Osteocyte (in vitro differentiated cells): Measurements from ENCODE around the gene SERPINE1. TPM values are rescaled to one million over a fixed set of nuclear protein-coding genes. Genes with fewer than 3 reads are reported as not detected.

Source experiments
- DNase-seq: peaks from one replicate; pipeline ENCODE4 v3.0.0; 2021; ENCODE audit warnings: mixed read lengths; ENCODE audit not compliant: unreplicated experiment; ENCODE audit errors: extremely low spot score
- H3K27ac Mint-ChIP-seq: one replicate; pipeline ENCODE4 v1.8.0; 2021; ENCODE audit warnings: mild to moderate bottlenecking, mixed read lengths; ENCODE audit not compliant: unreplicated experiment
- H3K27me3 Mint-ChIP-seq: one replicate; pipeline ENCODE4 v1.8.0; 2021; ENCODE audit warnings: mixed read lengths; ENCODE audit not compliant: unreplicated experiment
- H3K36me3 Mint-ChIP-seq: one replicate; pipeline ENCODE4 v1.8.0; 2021; ENCODE audit warnings: mixed read lengths; ENCODE audit not compliant: unreplicated experiment
- H3K4me1 Mint-ChIP-seq: one replicate; pipeline ENCODE4 v1.8.0; 2021; ENCODE audit warnings: mixed read lengths; ENCODE audit not compliant: unreplicated experiment
- H3K4me3 Mint-ChIP-seq: one replicate; pipeline ENCODE4 v1.8.0; 2021; ENCODE audit warnings: mild to moderate bottlenecking, moderate library complexity, mixed read lengths; ENCODE audit not compliant: unreplicated experiment
- H3K9me3 Mint-ChIP-seq: one replicate; pipeline ENCODE4 v1.8.0; 2021; ENCODE audit warnings: mixed read lengths; ENCODE audit not compliant: unreplicated experiment
- CTCF ChIP-seq: fragments of 200-600 bp; sonication (generic); IDR thresholded peaks from 2 replicates; pipeline ENCODE4 v1.5.0; 2021; ENCODE audit warnings: antibody characterized with exemption, mild to moderate bottlenecking, moderate library complexity
- total RNA-seq: library from RNA; stranded (reverse); gene quantifications from 2 replicates; pipeline ENCODE4 v1.2.1, GENCODE V29; 2021

Gene SERPINE1
- total RNA-seq, 1 donor from 2014 or later: 328 TPM

DNA sequence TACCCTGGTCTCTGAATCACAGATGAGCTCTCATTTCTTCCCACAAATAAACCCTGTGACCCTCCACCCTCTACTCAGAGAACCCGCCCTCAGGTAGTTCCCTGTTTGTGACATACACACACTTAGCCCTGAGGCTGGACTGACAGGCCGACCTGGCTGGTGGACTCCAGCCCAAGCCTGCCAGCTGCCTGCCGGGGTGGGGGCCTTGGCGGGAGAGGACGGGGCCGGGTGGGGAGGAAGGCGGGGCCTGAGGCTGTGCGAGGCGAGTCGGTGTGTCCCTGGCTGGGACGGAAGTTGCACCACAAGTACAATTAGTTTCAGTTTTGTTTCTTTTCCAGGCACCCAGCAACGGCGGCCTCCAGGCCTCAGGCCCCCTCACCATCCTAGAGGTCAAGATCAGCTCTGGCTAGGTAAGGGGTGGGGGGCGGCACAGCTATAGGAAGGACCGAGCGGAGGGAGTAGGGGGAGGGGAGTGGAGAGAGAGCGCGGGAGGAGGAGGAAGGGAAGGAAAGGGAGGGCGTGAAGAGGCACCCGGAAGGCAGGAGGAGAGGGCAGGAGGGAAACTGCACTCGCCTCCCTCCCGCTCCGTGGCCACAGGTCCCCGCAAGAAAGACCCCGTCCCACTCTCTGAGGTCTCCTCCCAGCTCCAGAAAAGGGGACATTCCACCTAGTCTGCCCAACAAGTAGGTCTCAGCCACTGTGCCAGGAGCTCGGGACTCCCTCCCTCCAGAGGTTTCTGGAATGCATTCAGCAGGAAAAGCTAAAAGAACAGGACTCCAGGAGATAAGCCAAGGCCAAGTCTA, 41.5 kb upstream of the SERPINE1 start, which contains the start of gene TRIM56:
Gene TRIM56, plus strand, starts transcription at position 320 of the 803 bp plus-strand sequence. CDS start 1,832 bp downstream, outside the sequence.
- Mint-ChIP-seq H3K4me3 (peak within 1 kb of the TSS; percentile 95), H3K27me3 (no peaks in the 10 kb centered on the region)

DNA sequence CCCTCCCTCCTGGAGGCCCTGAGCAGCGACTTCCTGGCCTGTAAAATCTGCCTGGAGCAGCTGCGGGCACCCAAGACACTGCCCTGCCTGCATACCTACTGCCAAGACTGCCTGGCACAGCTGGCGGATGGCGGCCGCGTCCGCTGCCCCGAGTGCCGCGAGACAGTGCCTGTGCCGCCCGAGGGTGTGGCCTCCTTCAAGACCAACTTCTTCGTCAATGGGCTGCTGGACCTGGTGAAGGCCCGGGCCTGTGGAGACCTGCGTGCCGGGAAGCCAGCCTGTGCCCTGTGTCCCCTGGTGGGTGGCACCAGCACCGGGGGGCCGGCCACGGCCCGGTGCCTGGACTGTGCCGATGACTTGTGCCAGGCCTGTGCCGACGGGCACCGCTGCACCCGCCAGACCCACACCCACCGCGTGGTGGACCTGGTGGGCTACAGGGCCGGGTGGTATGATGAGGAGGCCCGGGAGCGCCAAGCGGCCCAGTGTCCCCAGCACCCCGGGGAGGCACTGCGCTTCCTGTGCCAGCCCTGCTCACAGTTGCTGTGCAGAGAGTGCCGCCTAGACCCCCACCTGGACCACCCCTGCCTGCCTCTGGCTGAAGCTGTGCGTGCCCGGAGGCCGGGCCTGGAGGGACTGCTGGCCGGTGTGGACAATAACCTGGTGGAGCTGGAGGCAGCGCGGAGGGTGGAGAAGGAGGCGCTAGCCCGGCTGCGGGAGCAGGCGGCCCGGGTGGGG, 39.4 kb upstream of the SERPINE1 start:
- no peak overlapping the region for H3K27ac Mint-ChIP-seq
- no peak overlapping the region for H3K4me3 Mint-ChIP-seq
- no peaks in the 10 kb centered on the region for H3K9me3 Mint-ChIP-seq
- H3K4me1 Mint-ChIP-seq: peaks cover 35% of the 10 kb centered on the region
- TF ChIP-seq CTCF: no peak
- no peak for DNase-seq
- H3K36me3 Mint-ChIP-seq: peaks cover 9% of the 10 kb centered on the region
- no peaks in the 10 kb centered on the region for H3K27me3 Mint-ChIP-seq

More for the DNA sequence above, 41.5 kb upstream of the SERPINE1 start, which contains the start of gene TRIM56:
- Mint-ChIP-seq H3K27ac (peak within 1 kb of the TSS; percentile 99), H3K4me1 (peaks cover 28% of the 10 kb centered on the region), H3K36me3 (no peaks in the 10 kb centered on the region), H3K9me3 (no peaks in the 10 kb centered on the region)
- no peak for TF ChIP-seq CTCF
- peak; percentile 94 for DNase-seq

GRCh38 chr7:101088069-101088425, 38.9 kb upstream of the SERPINE1 start:
- TF ChIP-seq CTCF: no peak

GRCh38 chr7:101088858-101089529, 37.9 kb upstream of the SERPINE1 start:
- Mint-ChIP-seq H3K27ac (peak overlapping the region; percentile 34), H3K4me1 (peaks cover 46% of the 10 kb centered on the region), H3K4me3 (no peak overlapping the region), H3K27me3 (no peaks in the 10 kb centered on the region), H3K36me3 (peaks cover 9% of the 10 kb centered on the region), H3K9me3 (no peaks in the 10 kb centered on the region)
- TF ChIP-seq CTCF: no peak
- DNase-seq: no peak

More at GRCh38 chr7:101088069-101088425, 38.9 kb upstream of the SERPINE1 start:
- no peaks in the 10 kb centered on the region for H3K9me3 Mint-ChIP-seq
- H3K36me3 Mint-ChIP-seq: peaks cover 9% of the 10 kb centered on the region
- DNase-seq: no peak
- H3K27me3 Mint-ChIP-seq: no peaks in the 10 kb centered on the region
- peak overlapping the region; percentile 31 for H3K27ac Mint-ChIP-seq
- no peak overlapping the region for H3K4me3 Mint-ChIP-seq
- peaks cover 38% of the 10 kb centered on the region for H3K4me1 Mint-ChIP-seq
